Central memory CD4-positive, alpha-beta T cell (primary cell): ENCODE data around the gene NPEPPS.

Source experiments
- DNase-seq: peaks from one replicate; pipeline ENCODE4 v3.0.0; 2022

NPEPPS gene

GRCh38 chr17:47670064-47670463, 139.2 kb downstream of the NPEPPS start:
- no peak for DNase-seq
